ENCODE measurements around the gene NAT10.

Gene NAT10

DNA sequence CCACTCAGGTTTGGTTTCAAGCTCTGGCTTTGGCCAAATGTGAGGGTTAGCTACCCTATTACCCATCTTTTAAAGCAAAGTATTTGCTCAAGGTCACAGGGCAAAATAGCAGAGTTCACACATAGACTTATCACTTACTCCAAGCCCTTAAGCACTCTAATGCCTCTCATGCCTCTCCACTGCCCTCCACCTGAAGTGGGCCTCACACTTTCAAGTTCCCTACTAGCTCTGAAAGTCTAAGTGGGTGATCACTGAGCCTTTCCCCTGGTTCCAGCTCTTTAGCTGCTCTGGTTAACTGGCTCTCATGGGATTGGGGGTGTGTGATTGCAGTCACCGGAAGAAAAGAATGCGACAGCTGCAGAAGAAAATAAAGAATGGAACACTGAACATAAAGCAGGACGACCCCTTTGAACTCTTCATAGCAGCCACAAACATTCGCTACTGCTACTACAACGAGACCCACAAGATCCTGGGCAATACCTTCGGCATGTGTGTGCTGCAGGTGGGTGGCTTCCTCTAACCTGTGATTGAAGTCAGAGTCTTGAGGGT, 6.4 kb downstream of the NAT10 start:
- DNase-seq, result no peak

DNA sequence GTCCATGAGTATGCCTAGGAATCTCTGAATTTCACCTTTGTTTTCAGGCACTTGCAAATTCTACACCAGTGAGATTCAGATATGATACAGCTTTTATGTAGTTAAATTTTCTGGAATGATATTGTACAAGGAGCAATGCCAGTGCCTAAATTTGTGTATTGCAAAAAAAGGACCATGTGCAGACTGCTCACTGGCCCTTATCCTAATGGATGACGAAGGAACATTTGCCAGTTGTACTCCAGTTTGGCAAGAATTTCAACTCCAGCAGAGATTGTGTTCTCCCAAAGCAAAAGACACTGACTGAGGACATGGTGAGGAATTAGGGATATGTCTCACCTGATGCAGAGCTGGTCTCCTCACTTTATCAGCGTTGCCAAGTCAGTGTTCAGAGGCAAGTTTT, 8.6 kb downstream of the NAT10 start:
- DNase-seq, result no peak

DNA sequence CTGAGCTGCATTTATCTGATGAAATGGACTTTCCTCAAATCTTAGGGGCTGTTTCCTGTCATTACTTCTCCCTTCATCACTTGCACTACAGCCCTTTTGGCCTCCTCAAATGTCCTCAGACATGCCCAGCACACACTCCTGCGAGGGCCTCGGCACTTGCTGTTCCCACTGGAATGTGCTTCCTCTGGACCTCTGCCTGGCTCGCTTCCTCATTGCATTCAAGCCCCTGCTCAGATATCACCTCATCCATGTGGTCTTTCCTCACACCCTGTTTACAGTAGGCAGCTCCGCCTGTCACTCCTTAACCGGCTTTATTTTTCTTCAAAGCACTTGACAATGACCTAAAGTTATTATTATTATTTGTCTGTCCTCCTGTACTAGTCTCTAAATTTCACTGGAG, 9.0 kb downstream of the NAT10 start:
- no peak for DNase-seq

DNA sequence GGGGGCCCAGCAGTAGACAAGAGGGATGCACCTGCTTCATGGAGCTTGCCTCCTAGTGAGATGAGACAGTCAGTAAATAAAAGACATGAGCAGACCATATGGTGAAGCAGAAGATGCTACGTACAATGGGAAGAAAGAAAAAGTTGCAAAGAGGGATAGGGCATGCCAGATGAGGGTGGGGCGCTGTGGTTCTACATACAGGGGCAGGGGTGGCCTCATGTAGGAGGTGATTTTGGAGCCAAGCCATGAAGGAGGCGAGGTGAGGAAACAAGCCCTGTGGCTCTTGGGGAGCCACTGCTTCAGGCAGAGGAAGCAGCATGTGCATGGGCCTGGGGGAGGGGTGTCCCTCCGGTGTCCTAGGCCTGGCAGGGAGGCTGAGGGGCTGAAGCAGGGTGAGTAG, 15.2 kb downstream of the NAT10 start:
- DNase-seq, result no peak

DNA sequence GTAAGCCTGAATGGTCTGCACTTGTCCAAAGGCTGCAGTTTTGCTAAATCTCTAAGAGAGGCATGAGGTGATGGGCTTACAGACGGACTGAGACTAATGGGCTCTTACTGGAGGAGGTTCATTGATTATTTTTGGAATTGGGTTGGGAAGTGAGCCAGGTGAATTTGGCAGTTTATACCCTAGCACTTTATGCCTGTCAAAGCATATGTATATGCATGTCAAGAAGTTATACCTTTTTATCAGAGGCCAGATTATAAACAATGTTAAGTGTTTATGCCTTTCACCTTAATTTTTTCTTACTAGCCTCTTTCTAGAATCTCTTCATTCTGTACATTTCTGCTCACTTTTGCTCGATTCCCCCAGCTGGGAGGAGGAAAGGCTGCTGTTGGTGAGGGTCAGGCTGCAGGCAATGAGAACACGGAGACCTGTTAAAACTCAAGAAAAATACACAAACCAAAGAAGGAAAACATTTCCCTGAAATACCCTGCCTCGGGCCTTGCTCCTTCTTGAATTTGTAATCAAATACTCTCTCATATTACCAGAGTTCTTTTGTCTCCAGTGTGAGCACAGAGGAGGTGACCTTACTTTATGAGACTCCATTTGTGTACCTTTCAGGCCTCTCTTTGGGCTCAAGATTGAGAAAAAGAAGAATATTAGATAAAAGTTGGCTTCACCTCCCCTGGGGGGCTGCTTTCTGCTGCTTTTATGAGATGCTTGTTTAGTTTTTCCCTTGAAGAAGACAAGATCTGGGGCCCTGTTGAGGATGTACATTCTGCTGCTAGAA, 19.6 kb downstream of the NAT10 start:
- DNase-seq, result no peak

DNA sequence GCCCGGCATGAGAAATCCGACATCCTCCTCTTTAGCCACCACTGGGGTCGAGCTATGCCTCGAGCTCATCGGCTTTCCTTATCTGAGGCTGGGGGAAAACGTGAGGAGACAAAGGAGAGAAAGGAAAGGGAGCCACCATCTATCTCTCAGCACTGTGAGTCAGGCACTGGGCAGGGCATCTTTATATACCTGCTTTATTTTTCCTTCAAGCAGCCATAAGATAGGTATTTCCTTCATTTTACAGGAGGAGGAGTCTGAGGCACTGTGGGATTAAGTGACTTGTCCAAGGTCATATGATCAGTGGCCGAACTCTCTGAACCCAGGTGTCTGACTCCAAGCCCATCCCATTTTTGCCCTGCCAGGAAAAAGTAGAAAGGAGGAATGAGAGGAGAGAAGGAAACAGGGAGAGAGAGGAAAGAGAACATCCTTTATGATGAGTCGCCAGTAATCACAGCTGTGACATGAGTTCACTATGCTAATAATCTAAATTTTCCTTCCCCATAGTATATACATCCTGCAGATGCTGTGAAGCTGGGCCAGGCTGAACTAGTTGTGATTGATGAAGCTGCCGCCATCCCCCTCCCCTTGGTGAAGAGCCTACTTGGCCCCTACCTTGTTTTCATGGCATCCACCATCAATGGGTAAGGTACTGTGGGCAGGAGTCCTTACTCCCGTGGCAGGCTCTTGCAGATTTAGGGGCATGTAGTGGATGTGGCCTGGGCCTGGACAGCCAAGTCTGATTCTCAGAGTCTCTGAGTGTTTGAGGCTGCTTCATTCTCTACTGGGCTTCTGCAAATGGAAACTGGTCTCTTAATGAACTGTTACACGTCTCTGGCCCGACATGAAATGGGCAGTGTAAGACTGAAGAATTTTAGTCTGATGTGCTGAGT, 21.8 kb downstream of the NAT10 start:
- no peak for DNase-seq

DNA sequence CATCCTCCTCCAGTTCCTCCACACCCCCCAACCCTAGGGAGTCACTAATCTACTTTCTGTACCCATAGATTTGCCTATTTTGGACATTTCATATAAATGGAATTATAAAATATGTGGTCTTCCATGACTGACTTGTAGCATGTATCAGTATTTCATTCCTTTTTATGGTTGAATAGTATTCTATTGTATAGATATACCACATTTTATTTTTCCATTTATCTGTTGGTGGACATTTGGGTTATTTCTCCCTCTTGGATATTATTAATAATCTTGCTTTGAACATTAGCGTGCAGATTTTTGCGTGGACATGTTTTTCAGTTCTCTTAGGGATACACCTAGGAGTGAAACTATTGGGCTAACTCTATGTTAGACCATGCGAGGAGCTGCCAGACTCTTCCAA, 23.4 kb downstream of the NAT10 start:
- DNase-seq, result no peak

DNA sequence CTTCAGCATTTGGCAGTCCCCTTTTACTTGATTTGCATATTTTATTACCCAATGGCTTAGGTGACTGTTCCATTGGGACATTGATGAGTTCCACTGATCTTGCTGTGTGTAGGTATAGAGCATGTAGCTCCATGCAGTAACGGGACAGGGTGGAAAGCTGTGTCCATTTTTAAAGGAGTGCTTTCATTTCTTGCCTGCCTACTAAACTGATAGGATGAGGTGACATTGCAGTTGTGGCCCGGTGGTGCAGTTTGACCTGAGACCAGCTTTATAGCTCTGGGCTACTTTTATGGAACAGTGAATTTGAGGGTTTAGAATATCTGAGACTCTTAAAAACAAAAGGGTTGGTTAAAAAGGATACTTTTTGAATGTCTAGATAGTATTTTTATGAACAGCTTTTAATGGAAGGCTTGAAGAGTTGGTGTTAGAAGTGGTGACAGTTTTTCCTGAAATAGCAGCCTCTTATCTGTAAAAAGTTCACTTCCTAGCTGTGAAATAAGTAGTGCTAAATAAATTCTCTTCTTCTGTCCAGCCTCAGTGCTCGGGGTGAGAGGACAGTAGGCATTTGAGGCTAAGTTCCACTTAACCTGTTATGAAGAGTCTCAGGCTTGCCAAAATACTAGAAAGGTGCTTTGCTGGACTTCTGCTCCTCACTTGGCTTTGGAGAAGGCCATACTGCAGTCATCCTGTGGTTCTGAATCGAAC, 27.0 kb downstream of the NAT10 start:
- no peak for DNase-seq

DNA sequence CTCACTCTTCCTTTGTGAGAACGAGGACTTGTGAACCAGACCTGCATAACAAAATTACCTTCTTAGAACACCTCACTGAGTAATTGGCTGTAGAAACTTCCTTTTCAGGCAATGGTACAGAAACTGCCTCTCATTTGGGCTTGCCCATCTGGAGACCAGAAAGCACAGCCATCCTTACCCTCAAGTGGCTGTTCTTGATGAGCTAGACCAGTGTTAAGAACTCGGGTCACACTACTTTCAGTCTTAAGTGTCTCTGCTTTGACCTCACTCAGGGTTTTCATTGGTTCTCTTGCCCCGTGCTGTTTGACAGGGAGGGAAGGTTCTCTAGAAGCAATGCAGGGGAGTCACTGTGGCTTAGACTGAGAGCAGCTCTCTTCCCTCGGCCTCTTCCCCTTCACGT, 29.3 kb downstream of the NAT10 start:
- no peak for DNase-seq

DNA sequence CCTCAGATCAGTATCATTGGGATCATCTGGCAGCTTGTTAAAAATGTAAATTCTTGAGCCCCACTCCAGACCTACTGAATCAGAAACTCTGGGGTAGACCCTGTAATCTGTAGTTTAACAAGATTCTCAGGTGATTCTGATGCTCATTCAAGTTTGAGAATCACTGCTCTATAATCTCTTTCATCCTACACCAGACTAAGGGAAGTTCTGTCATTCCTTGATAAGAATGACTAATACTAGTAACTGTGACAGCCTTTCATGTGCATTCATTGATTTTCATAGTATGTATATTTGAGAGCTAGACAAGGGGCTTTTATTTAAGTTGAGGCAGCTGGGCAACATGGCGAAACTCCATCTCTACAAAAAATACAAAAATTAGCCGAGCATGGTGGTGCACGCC, 30.0 kb downstream of the NAT10 start:
- DNase-seq, result no peak

DNA sequence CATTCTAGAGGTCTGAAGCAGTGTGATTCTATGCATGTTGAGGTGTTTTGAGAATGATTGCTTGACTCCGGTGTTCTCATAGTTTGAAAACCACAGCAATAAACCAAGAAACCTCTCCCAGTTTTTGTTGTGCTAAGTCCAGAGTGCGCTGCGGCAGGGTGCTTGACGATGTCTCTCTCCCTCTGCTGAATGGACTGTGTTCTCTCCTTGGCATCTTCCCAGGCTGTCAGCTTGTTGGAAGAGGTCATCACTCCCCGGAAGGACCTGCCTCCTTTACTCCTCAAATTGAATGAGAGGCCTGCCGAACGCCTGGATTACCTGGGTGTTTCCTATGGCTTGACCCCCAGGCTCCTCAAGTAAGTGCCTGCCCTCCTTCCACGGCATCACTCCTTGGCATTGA, 31.0 kb downstream of the NAT10 start:
- no peak for DNase-seq

DNA sequence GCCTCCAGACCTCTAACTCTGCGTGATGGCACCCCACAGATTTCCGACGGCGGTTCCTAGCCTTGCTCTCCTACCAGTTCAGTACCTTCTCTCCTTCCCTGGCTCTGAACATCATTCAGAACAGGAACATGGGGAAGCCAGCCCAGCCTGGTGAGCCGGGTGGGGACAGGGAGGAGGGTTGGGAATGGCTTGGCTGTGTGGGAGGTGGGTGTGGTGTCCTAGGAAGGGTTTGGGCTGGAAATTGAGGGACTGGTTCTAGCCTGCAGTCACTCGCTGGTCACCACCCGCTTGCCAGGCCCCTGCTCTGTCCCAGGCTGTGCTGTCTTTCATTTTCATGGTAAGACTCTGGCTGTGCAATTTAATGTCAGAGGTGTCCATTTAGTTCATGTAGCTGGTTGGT, 33.9 kb downstream of the NAT10 start:
- no peak for DNase-seq

DNA sequence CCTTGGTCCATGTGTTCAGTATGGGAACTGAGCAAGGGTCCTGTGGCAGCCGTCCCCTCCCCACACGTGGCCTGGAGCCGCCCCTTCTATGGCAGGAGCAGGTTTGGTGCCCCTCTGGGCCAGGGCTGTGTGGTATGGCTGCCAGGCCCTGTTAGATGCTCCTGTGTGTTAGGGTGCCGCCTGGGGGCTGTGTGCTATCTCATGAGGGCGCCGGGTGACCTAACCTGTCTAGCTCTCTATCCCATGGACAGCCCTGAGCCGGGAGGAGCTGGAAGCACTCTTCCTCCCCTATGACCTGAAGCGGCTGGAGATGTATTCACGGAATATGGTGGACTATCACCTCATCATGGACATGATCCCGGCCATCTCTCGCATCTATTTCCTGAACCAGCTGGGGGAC, 34.7 kb downstream of the NAT10 start:
- DNase-seq, result no peak

DNA sequence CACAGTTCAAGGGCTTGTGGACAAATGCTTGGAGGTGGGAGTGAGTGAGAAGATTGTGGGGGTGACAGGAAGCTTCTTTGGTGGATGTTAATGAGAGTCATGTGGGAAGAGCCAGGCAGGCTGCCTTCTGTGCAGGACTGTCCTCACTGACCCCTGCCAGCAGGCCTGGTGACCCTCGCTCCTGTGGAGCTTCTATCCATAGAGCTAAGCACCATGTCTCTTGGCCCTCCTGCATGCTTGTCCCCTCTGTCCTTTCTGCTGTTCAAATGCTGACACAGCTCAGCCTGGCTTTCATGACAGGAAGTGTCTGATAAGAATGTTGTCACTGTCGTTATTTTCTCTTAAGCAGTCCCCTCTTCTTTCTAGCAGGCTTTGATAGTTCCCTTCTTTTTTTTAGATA, 37.6 kb downstream of the NAT10 start:
- no peak for DNase-seq

DNA sequence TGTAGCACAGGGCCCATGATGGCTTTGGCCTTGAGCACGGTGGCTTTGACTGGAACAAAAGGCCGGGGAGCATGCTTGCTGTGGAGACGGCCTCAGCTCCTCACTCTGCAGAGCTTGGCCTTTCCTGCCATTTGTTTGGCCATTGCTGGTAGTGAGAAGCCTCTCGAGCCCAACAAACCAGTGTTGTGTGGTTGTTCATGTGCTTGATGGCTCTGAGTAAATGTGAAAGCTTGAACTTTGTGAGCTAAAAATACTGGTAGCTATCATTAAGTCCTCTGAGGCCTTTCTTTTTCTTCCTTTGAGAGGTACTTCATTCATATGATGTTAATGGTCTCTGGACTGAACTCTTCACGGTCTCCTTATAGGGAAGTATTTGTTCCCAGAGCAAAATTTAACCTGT, 39.6 kb downstream of the NAT10 start:
- DNase-seq, result no peak

DNA sequence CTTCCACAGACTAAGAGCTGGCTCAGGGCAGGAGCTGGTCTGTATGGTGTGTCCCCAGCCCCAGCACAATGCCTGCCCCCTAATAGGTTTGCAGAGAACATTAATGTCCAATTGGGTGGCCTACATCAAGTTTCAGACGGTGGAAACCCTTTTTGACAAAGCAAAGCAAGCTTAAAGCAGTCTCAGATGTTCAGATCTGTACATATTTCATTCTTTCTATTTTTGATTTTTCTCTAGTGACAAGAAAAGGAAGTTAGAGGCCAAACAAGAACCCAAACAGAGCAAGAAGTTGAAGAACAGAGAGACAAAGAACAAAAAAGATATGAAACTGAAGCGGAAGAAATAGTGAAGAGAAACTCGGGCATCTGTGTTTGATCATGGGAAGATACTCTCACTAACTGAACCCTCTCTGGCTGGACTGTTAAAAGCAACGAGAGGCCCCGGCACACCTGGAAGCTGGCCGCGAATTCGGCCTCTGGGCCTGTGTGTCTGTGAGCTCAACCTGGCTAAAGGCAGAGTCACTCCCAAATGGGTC, 40.5 kb downstream of the NAT10 start:
- DNase-seq, result no peak

DNA sequence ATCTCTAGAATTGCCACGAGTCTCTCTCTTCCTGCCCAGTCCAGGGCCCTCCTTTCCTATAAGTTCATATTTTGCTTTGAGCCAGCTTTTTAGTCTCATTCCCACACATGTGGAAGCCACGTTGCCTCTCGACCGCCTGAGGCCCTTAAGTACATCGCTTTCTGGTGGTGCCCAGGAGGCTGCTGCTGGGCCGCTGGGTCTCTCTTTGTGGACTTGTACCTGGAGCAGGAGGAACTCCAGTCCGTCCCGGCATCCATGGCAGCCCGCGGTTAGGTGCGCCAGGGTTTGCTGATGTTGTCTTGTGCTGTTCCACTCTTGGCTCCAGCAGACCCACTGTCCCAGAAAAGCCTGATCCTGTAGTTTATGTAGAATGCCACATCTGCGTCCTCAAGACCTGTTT, 41.0 kb downstream of the NAT10 start:
- DNase-seq, result no peak

DNA sequence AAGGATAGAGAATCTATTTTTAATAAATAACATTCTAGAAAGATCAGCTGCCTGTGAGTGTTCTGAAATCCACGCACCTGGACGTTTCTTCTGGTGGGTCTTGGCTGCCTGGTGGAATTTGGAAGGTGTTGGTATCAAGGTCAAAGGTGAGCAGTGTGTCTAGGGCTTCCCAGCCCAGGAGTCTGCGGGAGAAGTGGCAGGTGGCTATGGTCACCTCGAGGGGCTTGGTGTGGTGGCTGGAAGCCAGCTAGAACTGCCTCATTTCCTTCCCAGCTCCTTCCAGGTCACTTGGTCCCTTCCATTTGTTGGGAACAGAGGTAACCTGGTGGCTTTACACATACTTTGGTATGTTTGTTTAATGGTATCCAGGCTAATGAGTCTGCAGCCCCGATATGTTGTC, 41.4 kb downstream of the NAT10 start:
- DNase-seq, result no peak

DNA sequence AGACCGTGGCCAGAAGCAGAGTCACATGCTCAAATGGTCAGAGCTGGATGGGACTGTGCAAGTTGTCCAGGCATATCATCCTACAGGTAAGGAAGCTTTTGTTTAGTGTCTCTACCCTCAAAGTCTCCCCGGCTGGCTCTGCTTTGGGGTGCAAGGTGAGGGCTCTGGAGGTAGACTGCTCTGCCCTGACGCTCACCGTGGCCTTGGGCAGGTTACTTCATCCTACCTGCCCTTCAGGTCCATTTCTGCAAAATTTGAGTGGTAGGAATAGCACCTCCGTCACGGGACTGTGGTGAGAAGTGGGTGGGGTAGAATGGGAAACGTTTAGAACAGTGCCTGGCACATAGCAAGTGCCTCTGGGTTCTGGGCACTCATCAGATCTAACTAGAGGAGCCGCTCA, 42.2 kb downstream of the NAT10 start:
- no peak for DNase-seq

DNA sequence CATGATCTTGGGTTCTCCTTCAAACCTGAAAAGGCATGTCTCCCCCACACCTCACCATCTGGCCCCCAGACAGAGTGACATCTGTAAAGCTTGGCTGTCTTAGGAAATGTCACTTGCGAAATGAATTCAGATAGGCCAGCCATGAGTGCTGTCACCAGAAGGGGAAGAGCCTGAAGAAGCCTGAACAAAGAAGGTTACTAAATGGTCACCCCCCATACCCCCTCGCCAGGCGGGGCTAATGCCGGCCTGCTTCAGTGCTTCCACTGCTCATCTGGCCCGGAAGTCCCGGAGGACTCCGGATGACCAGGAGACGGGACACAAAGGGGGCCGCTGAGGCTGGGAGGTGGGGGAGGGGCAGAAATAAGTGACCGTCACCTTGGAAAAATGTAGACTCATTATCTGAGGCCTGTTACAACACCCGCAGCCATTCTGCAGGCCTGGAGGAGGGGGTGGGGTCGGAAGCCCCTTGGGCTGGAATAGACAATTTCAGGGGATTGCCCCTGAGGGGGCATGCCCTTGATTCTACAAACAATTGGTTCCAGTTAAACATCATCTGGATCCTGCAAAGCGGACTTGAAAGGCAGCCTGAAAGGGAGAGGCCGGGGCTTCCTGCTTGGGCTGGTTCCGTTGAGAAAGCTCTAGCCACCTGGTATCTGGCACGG, 43.2 kb downstream of the NAT10 start:
- DNase-seq, result no peak

DNA sequence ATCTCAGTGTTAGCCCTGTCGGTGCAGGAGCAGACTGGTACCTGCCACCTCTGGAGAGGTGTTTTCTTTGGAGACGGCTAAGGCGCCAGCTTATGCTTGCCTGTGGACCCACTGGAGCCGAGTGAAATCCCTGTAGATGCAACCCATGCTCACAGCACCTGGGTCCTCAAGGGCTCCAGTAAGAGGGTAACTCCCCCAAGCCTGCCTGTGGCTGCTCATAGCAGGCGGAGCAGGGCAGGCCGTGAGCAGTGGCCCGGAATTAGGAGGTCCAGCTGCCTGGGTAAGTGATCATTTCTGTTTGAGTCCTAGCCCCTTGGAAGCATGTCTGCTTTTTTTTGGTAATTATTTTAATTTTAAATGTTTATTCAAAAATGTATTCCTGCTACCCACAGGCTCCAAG, 43.8 kb downstream of the NAT10 start:
- DNase-seq, result no peak

DNA sequence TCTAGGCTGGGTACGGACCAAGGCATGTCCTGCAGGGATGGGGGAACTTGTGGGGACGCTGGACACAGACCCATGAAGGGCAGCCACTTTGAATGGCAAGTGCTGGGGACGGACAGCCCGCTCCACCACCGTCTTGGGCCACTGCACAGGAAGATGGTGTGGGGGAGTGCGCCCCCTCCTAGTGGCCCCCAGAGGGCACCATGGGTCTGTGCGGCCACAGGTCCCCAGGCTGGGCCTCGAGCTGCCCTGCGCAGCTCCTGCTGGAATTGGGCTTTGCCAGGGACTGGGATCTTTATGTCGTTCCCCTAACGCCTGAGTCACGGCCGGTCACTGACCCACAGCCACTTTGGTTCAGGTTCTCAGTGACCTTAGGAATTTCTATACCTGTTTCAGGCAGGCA, 44.4 kb downstream of the NAT10 start:
- no peak for DNase-seq
